HCT116 (cell line): ENCODE data around the gene MIP. TPM values are rescaled to one million over a fixed set of nuclear protein-coding genes. Genes with fewer than 3 reads are reported as not detected.

Experiments used
- ATAC-seq: fragments of 200-7000 bp; cut with Tn5 transposase; 2 replicates; pipeline ENCODE4 v1.9.1; 2020; ENCODE audit warnings: mild to moderate bottlenecking, moderate library complexity
- BruUV-seq: library from RNA; stranded (reverse); fragments of 400-500 nt; replicated peaks from 2 replicates; lab custom pipeline; 2021; lab: Mats Ljungman, UMichigan
- CTCF ChIA-PET: fragments of 300-600 bp; sonication (Branson Sonifier 250); formaldehyde crosslinking; loops from one replicate; lab custom pipeline; 2021; ENCODE audit warnings: antibody characterized with exemption; lab: Charles Lee
- POLR2A ChIA-PET: fragments of 300-600, 350-600 bp; sonication (Branson Sonifier 250); formaldehyde crosslinking; loops from one replicate; lab custom pipeline; 2021; ENCODE audit warnings: antibody characterized with exemption; lab: Charles Lee
- RAD21 ChIA-PET, 2 experiments: fragments of 300-600 bp; sonication (Branson Sonifier 250); formaldehyde crosslinking; loops; one replicate each; lab custom pipeline; 2023; ENCODE audit warnings: low total read pairs in 2 of 2; ENCODE audit not compliant: uncharacterized antibody in 2 of 2, unreplicated experiment in 2 of 2, low non-redundant PET in 1 of 2; lab: Charles Lee
- DNase-seq: peaks from one replicate; pipeline ENCODE4 v3.0.0-alpha.2; 2010; ENCODE audit warnings: low read depth, low spot score
- H2AFZ ChIP-seq: fragments of 200-600 bp; shearing (Covaris generic), sonication (generic); 2 replicates; pipeline ENCODE4 v1.6.1; 2017; ENCODE audit warnings: low read depth, mixed run types, mixed read lengths, antibody characterized with exemption, low read length; ENCODE audit not compliant: poor library complexity, severe bottlenecking
- H3K27ac ChIP-seq: 2 replicates; pipeline ENCODE4 v1.5.1; 2012; ENCODE audit warnings: low read depth, low read length
- H3K27me3 ChIP-seq: fragments of 200-600 bp; sonication (generic); 2 replicates; pipeline ENCODE4 v1.6.1; 2016; ENCODE audit warnings: mixed run types, low read length, mixed read lengths; ENCODE audit not compliant: insufficient read depth
- H3K36me3 ChIP-seq, 2 experiments: fragments of 200-500 bp in 1 of 2; fragments of 200-600 bp in 1 of 2; sonication (Bioruptor generic) in 1 of 2; sonication (generic) in 1 of 2; 2 replicates each; pipeline versions ENCODE4 v1.5.1 to v1.6.1; 2014 to 2016; ENCODE audit warnings: low read length in 2 of 2, inconsistent platforms in 1 of 2, mixed read lengths in 1 of 2, mixed run types in 1 of 2; ENCODE audit not compliant: insufficient read depth in 2 of 2, control insufficient read depth in 1 of 2
- H3K4me1 ChIP-seq, 2 experiments: fragments of 200-600 bp in 1 of 2; sonication (generic) in 1 of 2; 2 replicates each; pipeline versions ENCODE4 v1.5.1 to v1.6.1; 2012 to 2017; ENCODE audit warnings: low read length in 2 of 2, inconsistent platforms in 1 of 2, mild to moderate bottlenecking in 1 of 2, mixed read lengths in 1 of 2, mixed run types in 1 of 2, moderate library complexity in 1 of 2; ENCODE audit not compliant: insufficient read depth in 2 of 2, control insufficient read depth in 1 of 2
- H3K4me2 ChIP-seq: fragments of 200-600 bp; sonication (generic); 2 replicates; pipeline ENCODE4 v1.6.1; 2017; ENCODE audit warnings: mixed run types, low read length, mixed read lengths
- H3K4me3 ChIP-seq, 2 experiments: fragments of 200-600 bp in 1 of 2; sonication (generic) in 1 of 2; replicated peaks in 1 of 2; 2 replicates each; pipeline ENCODE4 v1.5.1; 2011 to 2016; ENCODE audit warnings: low read length in 2 of 2, control low read depth in 1 of 2, low read depth in 1 of 2, mild to moderate bottlenecking in 1 of 2, mixed read lengths in 1 of 2, mixed run types in 1 of 2
- H3K79me2 ChIP-seq: fragments of 200-600 bp; sonication (generic); 2 replicates; pipeline ENCODE4 v1.6.1; 2017; ENCODE audit warnings: mild to moderate bottlenecking, mixed run types, low read length, moderate library complexity, mixed read lengths; ENCODE audit not compliant: insufficient read depth
- H3K9ac ChIP-seq: fragments of 200-600 bp; sonication (generic); 2 replicates; pipeline ENCODE4 v1.6.1; 2016; ENCODE audit warnings: low read length, mixed read lengths
- H3K9me2 ChIP-seq: fragments of 200-600 bp; sonication (generic), shearing (Covaris generic); 2 replicates; pipeline ENCODE4 v1.6.1; 2017; ENCODE audit warnings: mixed run types, mild to moderate bottlenecking, moderate library complexity; ENCODE audit not compliant: insufficient read depth
- H3K9me3 ChIP-seq, 2 experiments: fragments of 200-500 bp in 1 of 2; fragments of 200-600 bp in 1 of 2; sonication (Bioruptor generic) in 1 of 2; sonication (generic) in 1 of 2; 2 replicates each; pipeline ENCODE4 v1.6.1; 2014 to 2017; ENCODE audit warnings: low read length in 2 of 2, mixed read lengths in 2 of 2, inconsistent platforms in 1 of 2, low read depth in 1 of 2, mild to moderate bottlenecking in 1 of 2, mixed run types in 1 of 2, moderate library complexity in 1 of 2; ENCODE audit not compliant: control insufficient read depth in 1 of 2, insufficient read depth in 1 of 2
- H4K20me1 ChIP-seq: fragments of 200-600 bp; sonication (generic), shearing (Covaris generic); 2 replicates; pipeline ENCODE4 v1.6.1; 2017; ENCODE audit warnings: mixed run types, mild to moderate bottlenecking, moderate library complexity; ENCODE audit not compliant: insufficient read depth
- ATF3 ChIP-seq: IDR thresholded peaks from 2 replicates; pipeline ENCODE4 v1.6.1; 2012
- CBX3 ChIP-seq: IDR thresholded peaks from 2 replicates; pipeline ENCODE4 v1.6.1; 2012; ENCODE audit warnings: low read depth
- CEBPB ChIP-seq: IDR thresholded peaks from 2 replicates; pipeline ENCODE4 v1.6.1; 2012; ENCODE audit warnings: low read depth
- CTCF ChIP-seq, 3 experiments: fragments of 200-600 bp in 1 of 3; sonication (generic) in 1 of 3; IDR thresholded peaks in 2 of 3; conservative IDR thresholded peaks in 1 of 3; 2 replicates each; pipeline ENCODE4 v1.5.1; 2012 to 2017; ENCODE audit warnings: low read depth in 2 of 3, low read length in 2 of 3, antibody characterized with exemption in 1 of 3, borderline replicate concordance in 1 of 3, control low read depth in 1 of 3, mild to moderate bottlenecking in 1 of 3, mixed read lengths in 1 of 3, mixed run types in 1 of 3, moderate library complexity in 1 of 3; ENCODE audit not compliant: insufficient read depth in 1 of 3
- EGR1 ChIP-seq: IDR thresholded peaks from 2 replicates; pipeline ENCODE4 v1.6.1; 2012; ENCODE audit warnings: low read depth
- ELF1 ChIP-seq: IDR thresholded peaks from 2 replicates; pipeline ENCODE4 v1.6.1; 2012; ENCODE audit warnings: low read depth, borderline replicate concordance
- MAX ChIP-seq: IDR thresholded peaks from 2 replicates; pipeline ENCODE4 v1.6.1; 2012
- POLR2A ChIP-seq: IDR thresholded peaks from 2 replicates; pipeline ENCODE4 v1.7.0; 2011; ENCODE audit warnings: borderline replicate concordance; ENCODE audit not compliant: insufficient read depth, insufficient read length; ENCODE audit errors: extremely low read depth
- REST ChIP-seq: IDR thresholded peaks from 2 replicates; pipeline ENCODE4 v1.6.1; 2012; ENCODE audit warnings: low read depth
- ZNF274 ChIP-seq: fragments of 200-500 bp; sonication (Bioruptor generic); IDR thresholded peaks from 2 replicates; pipeline ENCODE4 v1.6.1; 2014; ENCODE audit warnings: mild to moderate bottlenecking, low read depth, low read length, inconsistent platforms
- intact Hi-C: fragments of 100-400 bp; cut with micrococcal nuclease; formaldehyde crosslinking; loops from 2 replicates; pipeline ENCODE4 v1.10.0; 2022
- total RNA-seq: library from RNA; stranded (reverse); gene quantifications from one replicate; pipeline ENCODE4 v1.2.1, GENCODE V29; 2021; ENCODE audit not compliant: unreplicated experiment

MIP gene
- total RNA-seq, 1 experiment from 2014 or later, result 0.79 TPM

GRCh38 chr12:56461235-56462159 lies 7.0 kb upstream of the MIP start:
- Histone ChIP-seq H3K4me3 (no peak overlapping the region; a peak in 1 of 4 replicates), H3K4me1 (peaks cover 5 to 23% of the 10 kb centered on the region in 2 experiments), H2AFZ (peak overlapping the region; percentile 7), H3K9me3 (no peaks in the 10 kb centered on the region), H3K36me3 (no peaks in the 10 kb centered on the region), H4K20me1 (no peaks in the 10 kb centered on the region), H3K4me2 (peak overlapping the region; percentile 49), H3K79me2 (no peaks in the 10 kb centered on the region), H3K9ac (peak overlapping the region; percentile 22; the same call in 1 of the 2 replicates), H3K27ac (no peak overlapping the region), H3K27me3 (no peaks in the 10 kb centered on the region), H3K9me2 (no peaks in the 10 kb centered on the region)
- 0 out of 2 replicates have a peak, but pooled peaks have one; percentile 26 for TF ChIP-seq MAX
- no peak for TF ChIP-seq CBX3
- ChIA-PET POLR2A (interaction anchor here (0.8 to 2.0 kb wide), 4 partner anchors 12 to 146 kb away, joined by 4 to 6 read pairs (median 5); partner anchors contain the start of genes CNPY2, STAT2 and TIMELESS), CTCF (interaction anchor here (0.8 to 2.6 kb wide), 4 partner anchors 12 to 145 kb away, joined by 3 to 7 read pairs (median 4); partner anchors contain the start of gene STAT2), RAD21 (no interaction called here)
- DNase-seq (no peak), ATAC-seq (peak; percentile 30; the same call in 1 of the 2 replicates)
- intact Hi-C loops, result loop anchor here (5.0 kb wide), 3 partner anchors 129 to 254 kb away; partner anchors contain the start of genes CNPY2 and PAN2
- no TSS peak for BruUV-seq

GRCh38 chr12:56457817-56458216 lies 3.4 kb upstream of the MIP start:
- H2AFZ ChIP-seq, result no peak overlapping the region
- ChIA-PET POLR2A (interaction anchor here (1.2 kb wide), 1 partner anchor 9 kb away, joined by 3 read pairs; the partner anchor contains the start of gene TIMELESS), CTCF (interaction anchor here (0.6 kb wide), 1 partner anchor 142 kb away, joined by 3 read pairs; the partner anchor contains the start of gene CNPY2), RAD21 (no interaction called here)
- no peak overlapping the region for H3K27ac ChIP-seq
- no peak overlapping the region for H3K4me3 ChIP-seq
- H3K79me2 ChIP-seq, result no peaks in the 10 kb centered on the region
- H4K20me1 ChIP-seq, result no peaks in the 10 kb centered on the region
- H3K9me3 ChIP-seq, result no peaks in the 10 kb centered on the region
- no peaks in the 10 kb centered on the region for H3K9me2 ChIP-seq
- H3K36me3 ChIP-seq, result no peaks in the 10 kb centered on the region
- no peaks in the 10 kb centered on the region for H3K27me3 ChIP-seq
- no peak overlapping the region for H3K4me2 ChIP-seq
- BruUV-seq, result no TSS peak
- no peak overlapping the region for H3K9ac ChIP-seq
- DNase-seq (no peak), ATAC-seq (no peak)
- H3K4me1 ChIP-seq, result peaks cover 0 to 12% of the 10 kb centered on the region in 2 experiments; a peak in 2 of 4 replicates
- intact Hi-C loops, result no loop called here
- TF ChIP-seq REST (no peak), ZNF274 (no peak), CTCF (IDR thresholded peaks at IDR 0.05 in 2 of 3, conservative IDR thresholded peaks at IDR 0.05 in 1 of 3; ENCODE audit: borderline replicate concordance in 1 of 3, insufficient read depth in 1 of 3, low read depth in 2 of 3, low read length in 2 of 3) (no peak), CEBPB (no peak), ATF3 (no peak), POLR2A (no peak), MAX (no peak), ELF1 (no peak), EGR1 (no peak)
